NCI-H187 (cell line): ENCODE results near the gene INF2.

Source experiments
- DNase-seq, 2 experiments: peaks; one replicate each; lab custom pipeline; 2025; lab: John Stamatoyannopoulos, UW

Gene INF2

DNA sequence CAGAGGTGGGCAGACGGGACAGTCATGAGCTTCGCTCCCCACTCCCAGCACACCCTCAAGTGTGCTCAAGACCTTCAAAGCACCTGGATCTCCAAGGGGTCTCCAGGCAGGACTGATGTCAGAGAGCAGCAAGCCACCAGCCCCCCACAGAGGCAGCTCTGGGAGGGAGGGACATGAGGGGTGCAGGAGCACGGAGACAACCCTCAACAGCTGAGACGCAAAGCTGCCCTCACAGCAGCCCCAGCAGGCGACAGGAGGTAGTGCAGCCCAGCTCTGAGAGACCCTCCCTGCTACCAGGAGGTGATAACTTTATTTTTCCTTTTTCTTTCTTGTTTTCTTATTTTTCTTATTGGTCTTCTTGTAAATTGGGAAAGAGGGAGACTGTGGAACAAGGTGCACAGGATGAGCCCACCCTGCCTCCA lies 81.4 kb downstream of the INF2 start:
- no peak for DNase-seq

- DNase-seq: no peak
Measured at GRCh38 chr14:104771374-104771773, 82.0 kb downstream of the INF2 start.
